B cell (primary cell): ENCODE measurements around the gene COL13A1. TPM values are rescaled to one million over a fixed set of nuclear protein-coding genes. Genes with fewer than 3 reads are reported as not detected.

Experiments
- ATAC-seq: fragments of 200-7000 bp; cut with Tn5 transposase; one replicate; pipeline ENCODE4 v1.10.0; 2021; ENCODE audit warnings: low read depth, mild to moderate bottlenecking, moderate number of reproducible peaks, moderate library complexity
- CTCF ChIA-PET: fragments of 350-600 bp; sonication (Branson Sonifier 250); formaldehyde crosslinking; loops from one replicate; lab custom pipeline; 2021; ENCODE audit warnings: antibody characterized with exemption, inconsistent platforms; lab: Charles Lee
- POLR2A ChIA-PET: fragments of 350-600 bp; sonication (Branson Sonifier 250); formaldehyde crosslinking; loops from one replicate; lab custom pipeline; 2021; ENCODE audit warnings: antibody characterized with exemption; lab: Charles Lee
- DNase-seq: peaks from one replicate; pipeline ENCODE4 v3.0.0; 2013
- H2AFZ ChIP-seq: 2 replicates; pipeline ENCODE4 v1.6.1; 2012; ENCODE audit warnings: mild to moderate bottlenecking, low read depth, low read length; ENCODE audit not compliant: insufficient read depth, poor library complexity, severe bottlenecking
- H3K27ac ChIP-seq, 2 donors: 1 replicate in 1 of 2; 2 replicates in 1 of 2; pipeline ENCODE4 v1.5.1; 2012 to 2013; ENCODE audit warnings: low read length in 2 of 2, mild to moderate bottlenecking in 2 of 2, moderate library complexity in 1 of 2
- H3K27me3 ChIP-seq, 4 experiments: fragments of 200-600 bp in 1 of 4; sonication (generic) in 1 of 4; replicated peaks in 1 of 4; 1 replicate in 2 of 4; 2 replicates in 2 of 4; pipeline versions ENCODE4 v1.6.1 to v1.7.0; 2013 to 2016; ENCODE audit warnings: low read length in 3 of 4, mild to moderate bottlenecking in 2 of 4, mixed read lengths in 1 of 4, moderate library complexity in 1 of 4; ENCODE audit not compliant: insufficient read depth in 4 of 4, control insufficient read depth in 3 of 4; ENCODE audit errors: control extremely low read depth in 1 of 4
- H3K36me3 ChIP-seq, 2 experiments: replicated peaks in 1 of 2; 1 replicate in 1 of 2; 2 replicates in 1 of 2; pipeline versions ENCODE4 v1.6.1 to v1.7.1; 2013; ENCODE audit warnings: low read length in 1 of 2; ENCODE audit not compliant: insufficient read depth in 2 of 2, control insufficient read depth in 1 of 2; ENCODE audit errors: control extremely low read depth in 1 of 2, extremely low read depth in 1 of 2
- H3K4me1 ChIP-seq, 2 donors: fragments of 200-600 bp in 1 of 2; sonication (generic) in 1 of 2; 1 replicate in 1 of 2; 2 replicates in 1 of 2; pipeline versions ENCODE4 v1.5.1 to v1.6.1; 2013 to 2017; ENCODE audit warnings: low read length in 2 of 2; ENCODE audit not compliant: control insufficient read depth in 2 of 2, insufficient read depth in 2 of 2
- H3K4me2 ChIP-seq: replicated peaks from 2 replicates; pipeline ENCODE3; 2012; ENCODE audit warnings: mild to moderate bottlenecking, low read depth, low read length; ENCODE audit not compliant: poor library complexity, severe bottlenecking
- H3K4me3 ChIP-seq, 5 experiments: fragments of 200-600 bp in 1 of 5; sonication (generic) in 1 of 5; 1 replicate in 3 of 5; 2 replicates in 2 of 5; pipeline versions ENCODE4 v1.5.1 to v1.7.0; 2011 to 2016; ENCODE audit warnings: low read length in 4 of 5, mild to moderate bottlenecking in 4 of 5, low read depth in 2 of 5, control low read depth in 1 of 5, moderate library complexity in 1 of 5; ENCODE audit not compliant: insufficient read depth in 1 of 5; ENCODE audit errors: control extremely low read depth in 1 of 5, extremely low read depth in 1 of 5
- H3K79me2 ChIP-seq: fragments of 200-600 bp; sonication (generic); one replicate; pipeline ENCODE4 v1.6.0; 2016; ENCODE audit warnings: low read length; ENCODE audit not compliant: control insufficient read depth, insufficient read depth
- H3K9ac ChIP-seq: fragments of 200-600 bp; sonication (generic); 2 replicates; pipeline ENCODE4 v1.6.1; 2017; ENCODE audit warnings: mild to moderate bottlenecking, low read length, moderate library complexity
- H3K9me3 ChIP-seq, 3 donors: one replicate each; pipeline versions ENCODE4 v1.6.1 to v1.7.1; 2013; ENCODE audit warnings: low read length in 2 of 3; ENCODE audit not compliant: control insufficient read depth in 2 of 3, insufficient read depth in 1 of 3; ENCODE audit errors: control extremely low read depth in 1 of 3
- H4K20me1 ChIP-seq: 2 replicates; pipeline ENCODE4 v1.6.0; 2012; ENCODE audit warnings: mild to moderate bottlenecking, low read length; ENCODE audit not compliant: insufficient read depth, control insufficient read depth, poor library complexity, severe bottlenecking
- H3K27ac Mint-ChIP-seq: one replicate; pipeline ENCODE4 v1.8.0; 2021; ENCODE audit warnings: mixed read lengths
- H3K27me3 Mint-ChIP-seq: one replicate; pipeline ENCODE4 v1.8.0; 2021; ENCODE audit warnings: mixed read lengths
- H3K4me1 Mint-ChIP-seq: one replicate; pipeline ENCODE4 v1.8.0; 2021; ENCODE audit warnings: mixed read lengths
- H3K4me3 Mint-ChIP-seq: one replicate; pipeline ENCODE4 v1.8.0; 2021; ENCODE audit warnings: mixed read lengths
- H3K9me3 Mint-ChIP-seq: one replicate; pipeline ENCODE4 v1.8.0; 2022; ENCODE audit warnings: mixed read lengths; ENCODE audit not compliant: insufficient read depth
- CTCF ChIP-seq: fragments of 200-600 bp; IDR thresholded peaks from one replicate; pipeline ENCODE4 v1.8.0; 2022; ENCODE audit warnings: antibody characterized with exemption, mild to moderate bottlenecking
- EZH2 ChIP-seq: IDR thresholded peaks from 2 replicates; pipeline ENCODE4 v1.6.1; 2012; ENCODE audit warnings: borderline replicate concordance, low read depth, mild to moderate bottlenecking, moderate library complexity, low read length; ENCODE audit not compliant: insufficient read depth, poor library complexity, severe bottlenecking
- WGBS: methylation state at CpG from one replicate; pipeline ENCODE4 v1.1.5; 2013; ENCODE audit warnings: missing lambda C conversion rate; ENCODE audit not compliant: insufficient coverage; 5-methylcytosine and 5-hydroxymethylcytosine counted together
- intact Hi-C: fragments of 100-400 bp; cut with micrococcal nuclease; formaldehyde crosslinking; loops from one replicate; pipeline ENCODE4 v1.10.0; 2022
- polyA plus RNA-seq: library from polyadenylated mRNA; depleted of rRNA; stranded (reverse); fragments of >200 nt; gene quantifications from 2 replicates; pipeline ENCODE4 v1.2.3, GENCODE V29; 2012
- total RNA-seq, 2 donors: library from RNA; stranded (reverse); fragments of 120-200 nt in 1 of 2; gene quantifications; 1 replicate in 1 of 2; 2 replicates in 1 of 2; pipeline versions ENCODE4 v1.2.3 to v1.2.4, GENCODE V29; 2013 to 2022

COL13A1 gene
- total and polyA plus RNA-seq, 2 donors (not counting 1 experiment from before 2014, with no cell fraction given), result not detected

DNA sequence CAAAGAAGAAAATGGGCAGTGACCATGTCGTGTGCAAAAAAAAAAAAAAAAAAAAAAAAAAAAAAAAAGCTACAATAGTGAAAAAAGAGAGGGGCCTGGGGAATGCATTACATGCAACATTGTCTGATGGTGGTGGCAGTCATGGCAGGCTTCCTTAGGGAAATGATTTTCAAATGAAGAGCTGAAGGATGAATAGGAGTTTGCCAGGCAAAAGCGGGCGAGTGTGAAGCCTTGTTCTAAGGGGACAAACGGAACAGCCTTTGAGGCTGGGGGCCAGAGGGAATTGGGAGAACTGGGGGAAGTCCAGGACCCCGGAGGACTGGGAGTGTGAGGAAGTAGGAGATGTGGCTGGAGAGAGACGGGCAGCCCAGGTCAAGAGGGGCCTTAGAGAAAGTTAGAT lies 3.1 kb downstream of the COL13A1 start:
- intact Hi-C loops, result no loop called here
- Histone ChIP-seq H3K4me1 (peaks cover 5% of the 10 kb centered on the region in 2 donors), H3K36me3 (no peaks in the 10 kb centered on the region), H3K27ac (no peak overlapping the region), H3K9ac (no peak overlapping the region), H3K79me2 (no peaks in the 10 kb centered on the region), H4K20me1 (no peaks in the 10 kb centered on the region), H3K4me3 (no peak overlapping the region), H3K27me3 (peaks cover 0 to 36% (median 12%) of the 10 kb centered on the region in 4 experiments), H2AFZ (no peak overlapping the region), H3K9me3 (peaks cover 0 to 3% (median 0%) of the 10 kb centered on the region in 3 donors), H3K4me2 (no peak overlapping the region)
- ATAC-seq, result no peak
- CTCF ChIA-PET, result interaction anchor here (1.1 kb wide), 1 partner anchor 24 kb away, joined by 3 read pairs; no protein-coding TSS in a partner anchor
- no peaks in the 10 kb centered on the region for H3K9me3 Mint-ChIP-seq
- peaks cover 38% of the 10 kb centered on the region for H3K27me3 Mint-ChIP-seq
- no peak for TF ChIP-seq CTCF
- no peak for TF ChIP-seq EZH2
- POLR2A ChIA-PET, result no interaction called here
- 95% methylated on average over 5 of the region's 6 CpGs for WGBS
- peaks cover 6% of the 10 kb centered on the region for H3K4me1 Mint-ChIP-seq
- no peak overlapping the region for H3K27ac Mint-ChIP-seq
- H3K4me3 Mint-ChIP-seq, result no peak overlapping the region
- DNase-seq, result no peak

- intact Hi-C loops, result no loop called here
- H3K27me3 Mint-ChIP-seq, result peaks cover 29% of the 10 kb centered on the region
- H3K79me2 ChIP-seq, result no peaks in the 10 kb centered on the region
- DNase-seq (no peak), ATAC-seq (no peak)
- H3K27me3 ChIP-seq, result peaks cover 0 to 15% (median 5%) of the 10 kb centered on the region in 4 experiments
- no peak overlapping the region for H3K4me3 ChIP-seq
- TF ChIP-seq CTCF (no peak), EZH2 (no peak)
- H3K36me3 ChIP-seq, result no peaks in the 10 kb centered on the region
- no peak overlapping the region for H2AFZ ChIP-seq
- peaks cover under 1% of the 10 kb centered on the region for H3K4me1 Mint-ChIP-seq
- POLR2A ChIA-PET, result no interaction called here
- CTCF ChIA-PET, result no interaction called here
- no peak overlapping the region for H3K27ac Mint-ChIP-seq
- H3K4me2 ChIP-seq, result no peak overlapping the region
- no peaks in the 10 kb centered on the region for H4K20me1 ChIP-seq
- peaks cover 0 to under 1% of the 10 kb centered on the region in 2 donors for H3K4me1 ChIP-seq
- no peak overlapping the region for H3K9ac ChIP-seq
- no peak overlapping the region for H3K27ac ChIP-seq
- H3K9me3 ChIP-seq, result no peaks in the 10 kb centered on the region
- WGBS, result 86% methylated on average over 1 of the region's 2 CpGs
- no peak overlapping the region for H3K4me3 Mint-ChIP-seq
- no peaks in the 10 kb centered on the region for H3K9me3 Mint-ChIP-seq
Measured at GRCh38 chr10:69807122-69807521, 5.4 kb downstream of the COL13A1 start.
